Tibial nerve (tissue), 4 donors: ENCODE measurements around the gene NUPR1. TPM values are rescaled to one million over a fixed set of nuclear protein-coding genes. Genes with fewer than 3 reads are reported as not detected.
A peak's percentile ranks its signal among the peaks of the same experiment; 100 is the strongest.

Experiments
- DNase-seq, 2 donors: peaks; one replicate each; pipeline ENCODE4 v3.0.0-alpha.2; 2019; ENCODE audit warnings: low spot score in 2 of 2
- H3K27ac ChIP-seq, 4 donors: fragments of 200-600 bp; sonication (generic) in 3 of 4; one replicate each; pipeline ENCODE4 v1.5.1; 2017 to 2019; ENCODE audit warnings: mild to moderate bottlenecking in 1 of 4
- H3K27me3 ChIP-seq, 2 donors: fragments of 200-600 bp; sonication (generic) in 1 of 2; one replicate each; pipeline versions ENCODE4 v1.5.1 to v1.6.0; 2017 to 2019
- H3K36me3 ChIP-seq, 3 donors: fragments of 200-600 bp; sonication (generic); one replicate each; pipeline ENCODE4 v1.5.1; 2018 to 2019
- H3K4me1 ChIP-seq, 4 donors: fragments of 200-600 bp; sonication (generic) in 3 of 4; one replicate each; pipeline ENCODE4 v1.5.1; 2017 to 2019
- H3K4me3 ChIP-seq, 4 donors: fragments of 200-600 bp; sonication (generic) in 3 of 4; one replicate each; pipeline ENCODE4 v1.5.1; 2017 to 2019; ENCODE audit warnings: mild to moderate bottlenecking in 1 of 4, moderate library complexity in 1 of 4
- H3K9me3 ChIP-seq, 4 donors: fragments of 200-600 bp; sonication (generic) in 3 of 4; one replicate each; pipeline ENCODE4 v1.5.1; 2017 to 2019
- EP300 ChIP-seq, 2 donors: sonication (generic); formaldehyde crosslinking; IDR thresholded peaks; one replicate each; pipeline ENCODE4 v1.6.1; 2017; ENCODE audit warnings: antibody characterized with exemption in 2 of 2, mild to moderate bottlenecking in 1 of 2
- POLR2A ChIP-seq, 2 donors: fragments of 450-650 bp; IDR thresholded peaks; one replicate each; pipeline ENCODE4 v1.6.1; 2017; ENCODE audit warnings: antibody characterized with exemption in 2 of 2, mild to moderate bottlenecking in 2 of 2, moderate library complexity in 2 of 2
- WGBS, 2 donors: methylation state at CpG; one replicate each; pipeline ENCODE4 v1.1.5; 2018; 5-methylcytosine and 5-hydroxymethylcytosine counted together
- total RNA-seq, 4 donors: library from RNA; depleted of rRNA; stranded (reverse); fragments of >200 nt; gene quantifications; one replicate each; pipeline ENCODE4 v1.1.0, GENCODE V29; 2016
- TF ChIP-seq, protein P1 (sequence below), 5 experiments: fragments of 200-600 bp in 3 of 5; fragments of 450-650 bp in 2 of 5; sonication (generic) in 3 of 5; IDR thresholded peaks; one replicate each; pipeline ENCODE4 v1.5.1; 2016 to 2019; ENCODE audit warnings: antibody characterized with exemption in 5 of 5, mild to moderate bottlenecking in 3 of 5, moderate library complexity in 2 of 5

The NUPR1 gene
- total RNA-seq, 4 donors from 2014 or later = 33.0 to 57.2 (median 53.4) TPM

DNA sequence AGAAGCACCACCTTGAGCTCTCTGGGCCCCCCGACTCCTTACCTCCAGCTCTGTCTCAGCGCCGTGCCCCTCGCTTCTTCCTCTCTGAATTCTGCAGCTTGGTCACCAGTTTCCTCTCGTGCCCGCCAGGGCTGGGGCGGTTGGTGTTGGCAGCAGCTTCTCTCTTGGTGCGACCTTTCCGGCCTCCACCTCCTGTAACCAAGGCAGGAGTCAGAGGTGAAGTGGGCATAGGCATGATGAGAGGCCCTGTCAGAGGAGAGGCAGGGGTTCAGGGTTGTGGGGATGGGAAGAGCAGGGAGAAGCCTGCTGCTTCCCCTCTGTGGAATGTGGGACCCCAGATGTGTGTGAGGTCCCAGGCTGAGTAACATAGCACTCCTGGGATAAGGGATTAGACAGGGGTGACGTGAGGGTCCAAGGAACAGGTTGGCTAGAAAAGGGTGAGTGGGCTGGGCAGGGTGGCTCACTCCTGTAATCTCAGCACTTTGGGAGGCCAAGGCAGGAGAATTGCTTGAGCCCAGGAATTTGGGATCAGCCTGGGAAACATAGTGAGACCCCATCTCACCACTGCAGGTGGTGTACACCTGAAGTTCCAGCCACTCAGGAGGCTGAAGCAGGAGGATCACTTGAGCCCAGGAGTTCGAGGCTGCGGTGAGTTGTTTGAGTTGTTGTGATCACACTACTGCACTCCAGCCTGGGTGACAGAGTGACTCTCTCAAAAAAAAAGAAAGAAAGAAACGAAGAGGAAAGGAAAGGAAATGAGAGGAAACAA lies 626 bp downstream of the NUPR1 start:
- Histone ChIP-seq H3K4me1 (peaks cover 0 to 50% (median 5%) of the 10 kb centered on the region in 4 donors), H3K27ac (peak overlapping the region; percentile 87 to 96 (median 92))

DNA sequence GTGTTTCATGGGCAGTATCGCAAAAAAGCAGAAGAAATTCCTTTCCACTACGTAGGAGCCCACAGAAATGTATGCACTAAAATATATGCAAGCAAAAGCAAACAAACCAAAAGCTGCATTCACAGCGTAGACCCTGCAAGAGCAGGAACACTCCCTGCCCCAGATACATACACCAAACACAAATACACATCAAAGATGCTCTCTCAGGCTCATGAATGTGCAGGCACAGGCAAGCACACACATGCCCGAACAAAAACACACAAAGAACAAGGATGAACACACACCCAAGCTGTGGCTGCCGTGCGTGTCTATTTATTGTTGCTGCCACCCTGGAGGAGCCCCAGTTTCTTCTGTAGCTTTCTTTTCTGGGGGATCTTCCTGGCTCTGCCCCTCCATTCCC lies 1.7 kb downstream of the NUPR1 start:
- Histone ChIP-seq H3K9me3 (peaks cover 0 to 4% (median 0%) of the 10 kb centered on the region in 4 donors), H3K4me1 (peaks cover 0 to 60% (median 9%) of the 10 kb centered on the region in 4 donors), H3K4me3 (peak overlapping the region; percentile 40 to 60 (median 46)), H3K27ac (peak overlapping the region in 3 of 4 donors; percentile 87 to 96 (median 93)), H3K36me3 (peaks cover 0 to 13% (median 0%) of the 10 kb centered on the region in 3 donors), H3K27me3 (no peaks in the 10 kb centered on the region)
- no peak for DNase-seq
- TF ChIP-seq EP300 (IDR thresholded peaks at IDR 0.05) = no peak
- TF ChIP-seq, protein P1, sequence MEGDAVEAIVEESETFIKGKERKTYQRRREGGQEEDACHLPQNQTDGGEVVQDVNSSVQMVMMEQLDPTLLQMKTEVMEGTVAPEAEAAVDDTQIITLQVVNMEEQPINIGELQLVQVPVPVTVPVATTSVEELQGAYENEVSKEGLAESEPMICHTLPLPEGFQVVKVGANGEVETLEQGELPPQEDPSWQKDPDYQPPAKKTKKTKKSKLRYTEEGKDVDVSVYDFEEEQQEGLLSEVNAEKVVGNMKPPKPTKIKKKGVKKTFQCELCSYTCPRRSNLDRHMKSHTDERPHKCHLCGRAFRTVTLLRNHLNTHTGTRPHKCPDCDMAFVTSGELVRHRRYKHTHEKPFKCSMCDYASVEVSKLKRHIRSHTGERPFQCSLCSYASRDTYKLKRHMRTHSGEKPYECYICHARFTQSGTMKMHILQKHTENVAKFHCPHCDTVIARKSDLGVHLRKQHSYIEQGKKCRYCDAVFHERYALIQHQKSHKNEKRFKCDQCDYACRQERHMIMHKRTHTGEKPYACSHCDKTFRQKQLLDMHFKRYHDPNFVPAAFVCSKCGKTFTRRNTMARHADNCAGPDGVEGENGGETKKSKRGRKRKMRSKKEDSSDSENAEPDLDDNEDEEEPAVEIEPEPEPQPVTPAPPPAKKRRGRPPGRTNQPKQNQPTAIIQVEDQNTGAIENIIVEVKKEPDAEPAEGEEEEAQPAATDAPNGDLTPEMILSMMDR (IDR thresholded peaks at IDR 0.05) = no peak
- 51 to 56% methylated on average over 6 of the region's 6 CpGs for WGBS, 2 donors

More for the DNA sequence above, 626 bp downstream of the NUPR1 start:
- Histone ChIP-seq H3K9me3 (peaks cover 0 to 4% (median 0%) of the 10 kb centered on the region in 4 donors), H3K4me3 (peak overlapping the region; percentile 40 to 60 (median 46)), H3K36me3 (peaks cover 0 to 13% (median 0%) of the 10 kb centered on the region in 3 donors), H3K27me3 (no peaks in the 10 kb centered on the region)
- WGBS, 2 donors = 77 to 80% methylated on average over 13 of the region's 13 CpGs
- no peak for DNase-seq
- TF ChIP-seq EP300 (IDR thresholded peaks at IDR 0.05) (no peak), POLR2A (IDR thresholded peaks at IDR 0.05) (no peak)
- TF ChIP-seq, protein P1 (IDR thresholded peaks at IDR 0.05) = no peak

DNA sequence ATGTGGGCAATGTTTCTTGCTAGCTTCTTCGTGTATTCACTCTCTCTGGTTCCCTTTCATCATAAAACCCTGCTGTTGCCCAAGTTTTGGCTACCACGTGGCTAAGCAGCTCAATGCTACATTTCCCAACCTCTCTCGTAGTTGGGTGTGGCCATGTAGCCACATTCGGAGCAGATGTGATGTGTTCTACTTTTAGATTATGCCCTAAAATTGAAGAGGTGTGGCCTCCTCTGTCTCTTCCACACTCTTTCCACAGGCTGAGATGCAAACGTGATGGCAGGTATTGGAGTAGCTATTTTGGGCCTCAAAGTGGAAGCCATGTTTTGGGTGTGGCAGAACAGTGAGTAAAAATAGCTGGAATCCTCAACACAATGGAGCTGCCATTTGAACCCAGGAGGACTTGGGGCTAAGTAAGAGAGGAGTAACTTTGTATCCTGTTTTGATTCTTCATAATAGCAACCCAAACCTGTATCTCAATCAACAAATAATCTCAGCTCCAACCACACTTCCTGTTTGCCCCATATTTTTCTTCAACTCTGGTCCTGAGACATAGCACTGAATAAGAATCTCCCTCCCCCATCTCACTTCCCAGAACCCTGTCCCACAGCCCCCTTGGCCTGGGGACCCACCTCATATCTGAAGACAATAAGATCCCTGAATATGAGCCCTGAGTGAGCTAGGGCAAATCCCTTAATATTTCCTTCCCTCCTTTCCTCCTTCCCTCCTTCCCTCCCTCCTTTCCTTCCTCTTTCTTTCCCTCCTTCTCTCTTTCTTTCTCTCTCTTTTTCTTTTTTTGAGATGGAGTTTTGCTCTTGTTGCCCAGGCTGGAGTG lies 4.0 kb downstream of the NUPR1 start:
- Histone ChIP-seq H3K9me3 (peaks cover 0 to 4% (median 0%) of the 10 kb centered on the region in 4 donors), H3K4me1 (peaks cover 0 to 61% (median 8%) of the 10 kb centered on the region in 4 donors), H3K27me3 (no peaks in the 10 kb centered on the region), H3K4me3 (no peak overlapping the region), H3K36me3 (peaks cover 0 to 13% (median 0%) of the 10 kb centered on the region in 3 donors), H3K27ac (peak overlapping the region in 3 of 4 donors; percentile 56 to 89 (median 86))
- TF ChIP-seq, protein P1 (IDR thresholded peaks at IDR 0.05) = no peak
- TF ChIP-seq EP300 (IDR thresholded peaks at IDR 0.05) = peak; percentile 52 to 95
- DNase-seq = peak; percentile 70 to 92
- WGBS, 2 donors = 65 to 66% methylated on average over 5 of the region's 5 CpGs

DNA sequence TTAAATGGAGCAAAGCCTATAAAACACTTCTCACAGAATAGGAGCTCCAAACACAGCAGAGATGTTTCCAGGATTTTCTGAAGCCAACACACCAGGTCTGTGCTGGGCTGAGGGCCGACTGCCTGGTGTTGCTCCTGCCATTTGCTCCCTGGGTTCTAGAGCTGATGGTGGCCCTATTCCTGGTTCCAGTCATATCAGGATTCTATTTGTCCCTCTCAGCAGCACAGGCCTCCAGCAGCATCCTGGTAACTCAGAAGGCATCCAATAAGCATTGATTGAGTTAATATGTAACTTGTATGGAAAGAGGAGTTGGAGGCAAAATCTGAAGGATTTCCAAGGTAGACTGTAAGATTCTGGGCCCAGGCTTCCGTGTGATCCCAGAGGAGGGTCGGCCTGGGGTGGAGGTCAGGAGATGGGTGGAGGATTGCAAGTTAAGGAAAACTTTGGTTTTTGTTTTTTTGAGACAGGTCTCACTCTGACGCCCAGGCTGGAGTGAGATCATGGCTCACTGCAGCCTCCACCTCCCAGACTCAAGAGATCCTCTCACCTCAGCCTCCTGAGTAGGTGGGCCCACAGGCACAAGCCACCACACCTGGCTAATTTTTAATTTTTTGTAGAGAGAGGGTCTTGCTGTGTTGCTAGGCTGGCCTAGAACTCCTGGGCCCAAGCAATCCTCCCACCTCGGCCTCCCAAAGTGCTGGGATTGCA lies 5.7 kb downstream of the NUPR1 start:
- TF ChIP-seq POLR2A (IDR thresholded peaks at IDR 0.05) (no peak), EP300 (IDR thresholded peaks at IDR 0.05) (no peak)
- TF ChIP-seq, protein P1 (IDR thresholded peaks at IDR 0.05) = no peak
- peaks cover 0 to 4% (median 0%) of the 10 kb centered on the region in 4 donors for H3K9me3 ChIP-seq
- H3K27me3 ChIP-seq = no peaks in the 10 kb centered on the region
- H3K36me3 ChIP-seq = peaks cover 0 to 13% (median 0%) of the 10 kb centered on the region in 3 donors
- H3K4me3 ChIP-seq = no peak overlapping the region
- WGBS, 2 donors = 73 to 79% methylated on average over 5 of the region's 5 CpGs
- DNase-seq = no peak
- H3K4me1 ChIP-seq = peaks cover 0 to 56% (median 4%) of the 10 kb centered on the region in 4 donors
- H3K27ac ChIP-seq = peak overlapping the region; percentile 56 to 89 (median 77)
